ENCODE data around the gene FAM177A1.
A peak's percentile ranks its signal among the peaks of the same experiment; 100 is the strongest.
"Not testable (repeated sequence)": the region's sequence is repeated elsewhere in the genome, so short reads cannot be mapped to it uniquely, and the experiment has no call there.

FAM177A1 gene

GRCh38 chr14:35065731-35066130 is 19.7 kb downstream of the FAM177A1 start:
- DNase-seq = not testable (repeated sequence)

GRCh38 chr14:35068238-35069012 is 22.4 kb downstream of the FAM177A1 start:
- no peak for DNase-seq

- DNase-seq = no peak
Measured at GRCh38 chr14:35072226-35072625, 26.2 kb downstream of the FAM177A1 start.

- DNase-seq = no peak
Measured at GRCh38 chr14:35073486-35073885, 27.4 kb downstream of the FAM177A1 start.

GRCh38 chr14:35078082-35078481 is 32.0 kb downstream of the FAM177A1 start:
- no peak for DNase-seq

- DNase-seq = no peak
Measured at GRCh38 chr14:35079742-35080141, 33.7 kb downstream of the FAM177A1 start.

GRCh38 chr14:35083530-35084150 is 37.6 kb downstream of the FAM177A1 start:
- no peak for DNase-seq

GRCh38 chr14:35085441-35085840 is 39.4 kb downstream of the FAM177A1 start:
- DNase-seq = no peak

- DNase-seq = no peak
Measured at GRCh38 chr14:35088514-35088913, 42.4 kb downstream of the FAM177A1 start.

GRCh38 chr14:35094645-35095044 is 48.6 kb downstream of the FAM177A1 start:
- not testable (repeated sequence) for DNase-seq

- no peak for DNase-seq
Measured at GRCh38 chr14:35107866-35108265, 61.8 kb downstream of the FAM177A1 start.

GRCh38 chr14:35112641-35113040 is 66.6 kb downstream of the FAM177A1 start:
- DNase-seq = no peak

GRCh38 chr14:35113308-35113950 is 67.4 kb downstream of the FAM177A1 start:
- DNase-seq = no peak

- DNase-seq = no peak
Measured at GRCh38 chr14:35114036-35114435, 68.0 kb downstream of the FAM177A1 start.

- DNase-seq = no peak
Measured at GRCh38 chr14:35116242-35116641, 70.2 kb downstream of the FAM177A1 start.

- no peak for DNase-seq
Measured at GRCh38 chr14:35117112-35117511, 71.0 kb downstream of the FAM177A1 start.

- DNase-seq = no peak
Measured at GRCh38 chr14:35121026-35121886, 75.2 kb downstream of the FAM177A1 start.

- DNase-seq = peak; percentile 92
Measured at GRCh38 chr14:35121887-35122695, 76.0 kb downstream of the FAM177A1 start, which contains the start of the genes PPP2R3C and PRORP. TSS of gene PPP2R3C (minus strand) at chr14:35121990. CDS start at chr14:35121959, 31 bp downstream. TSS of gene PRORP (plus strand) at chr14:35122552. CDS start at chr14:35123246, 694 bp downstream.

- no peak for DNase-seq
Measured at GRCh38 chr14:35122696-35123387, 76.8 kb downstream of the FAM177A1 start.

GRCh38 chr14:35123388-35123703 is 77.3 kb downstream of the FAM177A1 start:
- no peak for DNase-seq

- DNase-seq = no peak
Measured at GRCh38 chr14:35124127-35124526, 78.1 kb downstream of the FAM177A1 start.
